HepG2 (cell line): Measurements from ENCODE around the gene S100P. TPM values are rescaled to one million over a fixed set of nuclear protein-coding genes. Genes with fewer than 3 reads are reported as not detected.
A peak's percentile ranks its signal among the peaks of the same experiment; 100 is the strongest.

ENCODE experiments used
- ELF4 ChIP-seq: sonication (generic); formaldehyde crosslinking; IDR thresholded peaks from 2 replicates; pipeline ENCODE4 v1.5.0; 2020; ENCODE audit warnings: missing genetic modification reagents, mild to moderate bottlenecking, moderate library complexity, borderline replicate concordance
- JUN ChIP-seq: sonication (generic); formaldehyde crosslinking; IDR thresholded peaks from 2 replicates; pipeline ENCODE4 v1.4.0; 2020; ENCODE audit warnings: mild to moderate bottlenecking, missing genetic modification reagents
- KAT2B ChIP-seq: fragments of 150-350 bp; IDR thresholded peaks from 2 replicates; pipeline ENCODE4 v1.6.1; 2014; ENCODE audit warnings: low read depth, low read length, borderline replicate concordance
- RXRA ChIP-seq: sonication (generic); formaldehyde crosslinking; IDR thresholded peaks from 2 replicates; pipeline ENCODE4 v1.5.1; 2020; ENCODE audit warnings: missing genetic modification reagents
- ZC3H13 ChIP-seq: sonication (generic); formaldehyde crosslinking; IDR thresholded peaks from 2 replicates; pipeline ENCODE4 v1.8.1; 2023; ENCODE audit warnings: mild to moderate bottlenecking, missing genetic modification reagents, moderate library complexity
- ZNF432 ChIP-seq: sonication (generic); formaldehyde crosslinking; IDR thresholded peaks from 2 replicates; pipeline ENCODE4 v1.5.0; 2020; ENCODE audit warnings: missing genetic modification reagents, mild to moderate bottlenecking, borderline replicate concordance
- ZNF713 ChIP-seq: sonication (generic); formaldehyde crosslinking; IDR thresholded peaks from 2 replicates; pipeline ENCODE4 v1.4.0; 2020; ENCODE audit warnings: mild to moderate bottlenecking, missing genetic modification reagents
- ZNF75D ChIP-seq: sonication (generic); formaldehyde crosslinking; IDR thresholded peaks from 2 replicates; pipeline ENCODE4 v1.8.1; 2023; ENCODE audit warnings: missing genetic modification reagents, mild to moderate bottlenecking, borderline replicate concordance
- polyA plus RNA-seq, 8 experiments: library from polyadenylated mRNA; depleted of rRNA in 3 of 8; stranded (reverse) in 7 of 8; unstranded in 1 of 8; fragments of >200 nt; fragmentation: Illumina TruSeq in 4 of 8; extraction: Trizol in 4 of 8; gene quantifications; 2 replicates each; pipeline versions ENCODE4 v1.2.1 to v1.2.3, GENCODE V29; 2011 to 2016; ENCODE audit warnings: low read depth in 4 of 8, missing spikeins in 1 of 8, mixed read lengths in 1 of 8; ENCODE audit not compliant: insufficient read depth in 1 of 8
- total RNA-seq, 5 experiments: library from RNA; depleted of rRNA; stranded (reverse); fragments of >200 nt; fragmentation: Illumina TruSeq; extraction: Trizol; gene quantifications; 2 replicates each; pipeline ENCODE4 v1.2.3, GENCODE V29; 2016; ENCODE audit warnings: low read depth in 1 of 5
- TF ChIP-seq, protein P1 (sequence below): sonication (generic); formaldehyde crosslinking; IDR thresholded peaks from 2 replicates; pipeline ENCODE4 v1.4.0; 2020; ENCODE audit warnings: missing genetic modification reagents, mild to moderate bottlenecking, borderline replicate concordance
- TF ChIP-seq, protein P2 (sequence below): sonication (generic); formaldehyde crosslinking; IDR thresholded peaks from 2 replicates; pipeline ENCODE4 v1.5.1; 2020; ENCODE audit warnings: mild to moderate bottlenecking, missing genetic modification reagents
- TF ChIP-seq, protein P3 (sequence below): sonication (generic); formaldehyde crosslinking; IDR thresholded peaks from one replicate; pipeline ENCODE4 v1.5.1; 2020; ENCODE audit warnings: mild to moderate bottlenecking, missing genetic modification reagents; ENCODE audit errors: not compliant biosample characterization

S100P gene
- total and polyA plus RNA-seq, 2 of the 13 experiments (the other 11 are each of a cell fraction or from before 2014, with no cell fraction given), result 278 to 1,649 TPM

DNA sequence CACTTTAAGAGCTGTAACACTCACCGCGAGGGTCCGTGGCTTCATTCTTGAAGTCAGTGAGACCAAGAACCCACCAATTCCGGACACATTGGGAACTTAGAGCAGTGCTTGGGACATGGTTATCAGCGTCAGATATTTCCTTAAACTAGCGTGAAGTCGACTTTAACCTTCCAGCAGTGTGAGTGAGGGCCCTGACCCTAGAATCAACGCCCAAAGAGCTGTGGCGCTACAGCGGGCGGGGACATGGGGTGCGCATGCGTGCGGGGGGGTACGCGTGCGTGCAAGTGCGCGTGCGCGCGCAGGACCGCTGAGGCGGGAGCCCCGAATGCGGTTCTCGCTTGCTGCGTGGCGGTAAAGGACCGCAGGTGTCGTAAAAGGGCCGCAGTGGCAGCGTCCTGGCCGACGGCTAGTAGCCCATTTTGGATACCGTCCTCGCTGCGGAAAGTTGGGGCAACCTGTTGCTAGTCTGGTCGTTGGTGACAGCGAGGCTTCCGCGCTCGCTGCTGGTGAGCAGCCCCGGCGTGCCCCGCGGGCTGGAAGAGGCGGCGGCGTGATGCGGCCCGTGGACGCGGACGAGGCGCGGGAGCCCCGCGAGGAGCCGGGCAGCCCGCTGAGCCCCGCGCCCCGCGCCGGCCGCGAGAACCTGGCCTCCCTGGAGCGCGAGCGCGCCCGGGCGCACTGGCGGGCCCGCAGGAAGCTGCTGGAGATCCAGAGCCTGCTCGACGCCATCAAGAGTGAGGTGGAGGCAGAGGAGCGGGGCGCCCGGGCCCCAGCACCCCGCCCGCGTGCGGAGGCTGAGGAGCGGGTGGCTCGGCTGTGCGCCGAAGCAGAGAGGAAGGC, 19.8 kb upstream of the S100P start (continued):
- TF ChIP-seq, protein P1, sequence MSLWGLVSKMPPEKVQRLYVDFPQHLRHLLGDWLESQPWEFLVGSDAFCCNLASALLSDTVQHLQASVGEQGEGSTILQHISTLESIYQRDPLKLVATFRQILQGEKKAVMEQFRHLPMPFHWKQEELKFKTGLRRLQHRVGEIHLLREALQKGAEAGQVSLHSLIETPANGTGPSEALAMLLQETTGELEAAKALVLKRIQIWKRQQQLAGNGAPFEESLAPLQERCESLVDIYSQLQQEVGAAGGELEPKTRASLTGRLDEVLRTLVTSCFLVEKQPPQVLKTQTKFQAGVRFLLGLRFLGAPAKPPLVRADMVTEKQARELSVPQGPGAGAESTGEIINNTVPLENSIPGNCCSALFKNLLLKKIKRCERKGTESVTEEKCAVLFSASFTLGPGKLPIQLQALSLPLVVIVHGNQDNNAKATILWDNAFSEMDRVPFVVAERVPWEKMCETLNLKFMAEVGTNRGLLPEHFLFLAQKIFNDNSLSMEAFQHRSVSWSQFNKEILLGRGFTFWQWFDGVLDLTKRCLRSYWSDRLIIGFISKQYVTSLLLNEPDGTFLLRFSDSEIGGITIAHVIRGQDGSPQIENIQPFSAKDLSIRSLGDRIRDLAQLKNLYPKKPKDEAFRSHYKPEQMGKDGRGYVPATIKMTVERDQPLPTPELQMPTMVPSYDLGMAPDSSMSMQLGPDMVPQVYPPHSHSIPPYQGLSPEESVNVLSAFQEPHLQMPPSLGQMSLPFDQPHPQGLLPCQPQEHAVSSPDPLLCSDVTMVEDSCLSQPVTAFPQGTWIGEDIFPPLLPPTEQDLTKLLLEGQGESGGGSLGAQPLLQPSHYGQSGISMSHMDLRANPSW (CRISPR knock-in tag), result no peak
- TF ChIP-seq JUN (CRISPR knock-in tag) (no peak), KAT2B (no peak), ZNF432 (CRISPR knock-in tag) (no peak), ZNF75D (CRISPR knock-in tag) (no peak), RXRA (peak; percentile 40; the same call in 1 of the 2 replicates), ZC3H13 (CRISPR knock-in tag) (peak; percentile 92), ELF4 (CRISPR knock-in tag) (peak; percentile 65; the same call in 1 of the 2 replicates), ZNF713 (CRISPR knock-in tag) (no peak)
- TF ChIP-seq, protein P2, sequence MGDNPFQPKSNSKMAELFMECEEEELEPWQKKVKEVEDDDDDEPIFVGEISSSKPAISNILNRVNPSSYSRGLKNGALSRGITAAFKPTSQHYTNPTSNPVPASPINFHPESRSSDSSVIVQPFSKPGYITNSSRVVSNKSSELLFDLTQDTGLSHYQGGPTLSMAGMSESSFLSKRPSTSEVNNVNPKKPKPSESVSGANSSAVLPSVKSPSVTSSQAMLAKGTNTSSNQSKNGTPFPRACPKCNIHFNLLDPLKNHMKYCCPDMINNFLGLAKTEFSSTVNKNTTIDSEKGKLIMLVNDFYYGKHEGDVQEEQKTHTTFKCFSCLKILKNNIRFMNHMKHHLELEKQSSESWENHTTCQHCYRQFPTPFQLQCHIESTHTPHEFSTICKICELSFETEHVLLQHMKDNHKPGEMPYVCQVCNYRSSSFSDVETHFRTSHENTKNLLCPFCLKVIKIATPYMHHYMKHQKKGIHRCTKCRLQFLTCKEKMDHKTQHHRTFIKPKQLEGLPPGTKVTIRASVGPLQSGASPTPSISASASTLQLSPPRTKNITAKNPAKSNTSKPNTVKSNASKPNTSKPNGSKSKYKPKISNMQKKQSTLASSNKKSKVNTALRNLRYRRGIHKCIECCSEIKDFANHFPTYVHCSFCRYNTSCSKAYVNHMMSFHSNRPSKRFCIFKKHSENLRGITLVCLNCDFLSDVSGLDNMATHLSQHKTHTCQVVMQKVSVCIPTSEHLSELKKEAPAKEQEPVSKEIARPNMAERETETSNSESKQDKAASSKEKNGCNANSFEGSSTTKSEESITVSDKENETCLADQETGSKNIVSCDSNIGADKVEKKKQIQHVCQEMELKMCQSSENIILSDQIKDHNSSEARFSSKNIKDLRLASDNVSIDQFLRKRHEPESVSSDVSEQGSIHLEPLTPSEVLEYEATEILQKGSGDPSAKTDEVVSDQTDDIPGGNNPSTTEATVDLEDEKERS (CRISPR knock-in tag), result peak; percentile 73; the same call in 1 of the 2 replicates
- TF ChIP-seq, protein P3, sequence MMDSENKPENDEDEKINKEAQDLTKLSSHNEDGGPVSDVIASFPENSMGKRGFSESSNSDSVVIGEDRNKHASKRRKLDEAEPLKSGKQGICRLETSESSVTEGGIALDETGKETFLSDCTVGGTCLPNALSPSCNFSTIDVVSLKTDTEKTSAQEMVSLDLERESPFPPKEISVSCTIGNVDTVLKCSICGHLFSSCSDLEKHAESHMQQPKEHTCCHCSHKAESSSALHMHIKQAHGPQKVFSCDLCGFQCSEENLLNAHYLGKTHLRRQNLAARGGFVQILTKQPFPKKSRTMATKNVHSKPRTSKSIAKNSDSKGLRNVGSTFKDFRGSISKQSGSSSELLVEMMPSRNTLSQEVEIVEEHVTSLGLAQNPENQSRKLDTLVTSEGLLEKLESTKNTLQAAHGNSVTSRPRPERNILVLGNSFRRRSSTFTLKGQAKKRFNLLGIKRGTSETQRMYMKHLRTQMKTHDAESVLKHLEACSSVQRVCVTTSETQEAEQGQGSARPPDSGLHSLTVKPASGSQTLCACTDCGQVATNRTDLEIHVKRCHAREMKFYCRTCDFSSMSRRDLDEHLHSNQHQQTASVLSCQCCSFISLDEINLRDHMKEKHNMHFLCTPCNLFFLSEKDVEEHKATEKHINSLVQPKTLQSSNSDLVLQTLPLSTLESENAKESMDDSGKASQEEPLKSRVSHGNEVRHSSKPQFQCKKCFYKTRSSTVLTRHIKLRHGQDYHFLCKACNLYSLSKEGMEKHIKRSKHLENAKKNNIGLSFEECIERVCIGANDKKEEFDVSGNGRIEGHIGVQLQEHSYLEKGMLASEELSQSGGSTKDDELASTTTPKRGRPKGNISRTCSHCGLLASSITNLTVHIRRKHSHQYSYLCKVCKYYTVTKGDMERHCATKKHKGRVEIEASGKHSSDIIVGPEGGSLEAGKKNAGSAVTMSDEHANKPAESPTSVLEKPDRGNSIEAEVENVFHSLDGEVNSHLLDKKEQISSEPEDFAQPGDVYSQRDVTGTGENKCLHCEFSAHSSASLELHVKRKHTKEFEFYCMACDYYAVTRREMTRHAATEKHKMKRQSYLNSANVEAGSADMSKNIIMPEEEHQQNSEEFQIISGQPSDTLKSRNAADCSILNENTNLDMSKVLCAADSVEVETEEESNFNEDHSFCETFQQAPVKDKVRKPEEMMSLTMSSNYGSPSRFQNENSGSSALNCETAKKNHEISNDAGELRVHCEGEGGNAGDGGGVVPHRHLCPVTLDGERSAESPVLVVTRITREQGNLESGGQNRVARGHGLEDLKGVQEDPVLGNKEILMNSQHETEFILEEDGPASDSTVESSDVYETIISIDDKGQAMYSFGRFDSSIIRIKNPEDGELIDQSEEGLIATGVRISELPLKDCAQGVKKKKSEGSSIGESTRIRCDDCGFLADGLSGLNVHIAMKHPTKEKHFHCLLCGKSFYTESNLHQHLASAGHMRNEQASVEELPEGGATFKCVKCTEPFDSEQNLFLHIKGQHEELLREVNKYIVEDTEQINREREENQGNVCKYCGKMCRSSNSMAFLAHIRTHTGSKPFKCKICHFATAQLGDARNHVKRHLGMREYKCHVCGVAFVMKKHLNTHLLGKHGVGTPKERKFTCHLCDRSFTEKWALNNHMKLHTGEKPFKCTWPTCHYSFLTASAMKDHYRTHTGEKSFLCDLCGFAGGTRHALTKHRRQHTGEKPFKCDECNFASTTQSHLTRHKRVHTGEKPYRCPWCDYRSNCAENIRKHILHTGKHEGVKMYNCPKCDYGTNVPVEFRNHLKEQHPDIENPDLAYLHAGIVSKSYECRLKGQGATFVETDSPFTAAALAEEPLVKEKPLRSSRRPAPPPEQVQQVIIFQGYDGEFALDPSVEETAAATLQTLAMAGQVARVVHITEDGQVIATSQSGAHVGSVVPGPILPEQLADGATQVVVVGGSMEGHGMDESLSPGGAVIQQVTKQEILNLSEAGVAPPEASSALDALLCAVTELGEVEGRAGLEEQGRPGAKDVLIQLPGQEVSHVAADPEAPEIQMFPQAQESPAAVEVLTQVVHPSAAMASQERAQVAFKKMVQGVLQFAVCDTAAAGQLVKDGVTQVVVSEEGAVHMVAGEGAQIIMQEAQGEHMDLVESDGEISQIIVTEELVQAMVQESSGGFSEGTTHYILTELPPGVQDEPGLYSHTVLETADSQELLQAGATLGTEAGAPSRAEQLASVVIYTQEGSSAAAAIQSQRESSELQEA (CRISPR knock-in tag), result peak; percentile 27
